ENCODE measurements around the gene NOS1AP.

Gene NOS1AP

GRCh38 chr1:162372159-162373071 lies 302.9 kb downstream of the NOS1AP start:
- DNase-seq: no peak

- DNase-seq: no peak
These were observed 303.6 kb downstream of the NOS1AP start for GRCh38 chr1:162373072-162373427.

GRCh38 chr1:162373541-162374260 lies 304.2 kb downstream of the NOS1AP start:
- DNase-seq: no peak

- no peak for DNase-seq
These were observed 304.9 kb downstream of the NOS1AP start for GRCh38 chr1:162374406-162374805.

GRCh38 chr1:162375463-162375862 lies 306.0 kb downstream of the NOS1AP start:
- no peak for DNase-seq

GRCh38 chr1:162376691-162377090 lies 307.2 kb downstream of the NOS1AP start, which contains the start of gene SPATA46:
SPATA46 (minus strand) TSS chr1:162376854; CDS start chr1:162376790, 64 bp downstream.
- DNase-seq: no peak

GRCh38 chr1:162380061-162380846 lies 310.8 kb downstream of the NOS1AP start:
- DNase-seq: no peak

- no peak for DNase-seq
These were observed 311.9 kb downstream of the NOS1AP start, which contains the start of gene C1orf226 for GRCh38 chr1:162381383-162381782. C1orf226 (plus strand) TSS chr1:162381728; CDS start chr1:162381902, 174 bp downstream.

GRCh38 chr1:162381941-162382750 lies 312.7 kb downstream of the NOS1AP start:
- DNase-seq: no peak

GRCh38 chr1:162383091-162383490 lies 313.6 kb downstream of the NOS1AP start:
- no peak for DNase-seq

GRCh38 chr1:162383516-162383915 lies 314.0 kb downstream of the NOS1AP start:
- no peak for DNase-seq

GRCh38 chr1:162384116-162384515 lies 314.6 kb downstream of the NOS1AP start:
- no peak for DNase-seq

GRCh38 chr1:162384601-162385279 lies 315.2 kb downstream of the NOS1AP start:
- DNase-seq: no peak

GRCh38 chr1:162385280-162385623 lies 315.8 kb downstream of the NOS1AP start:
- no peak for DNase-seq

GRCh38 chr1:162385702-162386101 lies 316.2 kb downstream of the NOS1AP start:
- DNase-seq: no peak

- no peak for DNase-seq
These were observed 317.1 kb downstream of the NOS1AP start for GRCh38 chr1:162386292-162387225.

GRCh38 chr1:162387226-162388082 lies 318.0 kb downstream of the NOS1AP start:
- DNase-seq: no peak

- no peak for DNase-seq
These were observed 318.6 kb downstream of the NOS1AP start for GRCh38 chr1:162388083-162388594.

GRCh38 chr1:162388615-162389014 lies 319.1 kb downstream of the NOS1AP start:
- DNase-seq: no peak

All from right hindlimb (tissue), 1 donor.